A673 (cell line): ENCODE measurements around the gene GSG1.

ENCODE experiments used
- CTCF ChIP-seq: fragments of 300-800, 200-600 bp; sonication (generic); conservative IDR thresholded peaks from 2 replicates; pipeline ENCODE4 v1.5.1; 2017; ENCODE audit warnings: low read depth, mild to moderate bottlenecking, antibody characterized with exemption, low read length, moderate library complexity, mixed read lengths
- EZH2 ChIP-seq: fragments of 200-600 bp; sonication (generic); IDR thresholded peaks from 2 replicates; pipeline ENCODE4 v1.6.1; 2017; ENCODE audit warnings: borderline replicate concordance, low read depth, mild to moderate bottlenecking, mixed read lengths, antibody characterized with exemption, low read length; ENCODE audit not compliant: poor library complexity, severe bottlenecking

- TF ChIP-seq CTCF (no peak), EZH2 (no peak)
Measured at GRCh38 chr12:13082861-13083260, 20.6 kb downstream of the GSG1 start.
